Stimulated activated CD8-positive, alpha-beta memory T cell treated with anti-CD3 and anti-CD28 coated beads, Interleukin-2, amount 100 ng/mL, for 1 hour (primary cell): Measurements from ENCODE around the gene DISP2.
A peak's percentile ranks its signal among the peaks of the same experiment; 100 is the strongest.

Source experiments
- DNase-seq, 2 donors: peaks; one replicate each; pipeline ENCODE4 v3.0.0-alpha.2; 2020; ENCODE audit warnings: low read depth in 2 of 2

Gene DISP2

DNA sequence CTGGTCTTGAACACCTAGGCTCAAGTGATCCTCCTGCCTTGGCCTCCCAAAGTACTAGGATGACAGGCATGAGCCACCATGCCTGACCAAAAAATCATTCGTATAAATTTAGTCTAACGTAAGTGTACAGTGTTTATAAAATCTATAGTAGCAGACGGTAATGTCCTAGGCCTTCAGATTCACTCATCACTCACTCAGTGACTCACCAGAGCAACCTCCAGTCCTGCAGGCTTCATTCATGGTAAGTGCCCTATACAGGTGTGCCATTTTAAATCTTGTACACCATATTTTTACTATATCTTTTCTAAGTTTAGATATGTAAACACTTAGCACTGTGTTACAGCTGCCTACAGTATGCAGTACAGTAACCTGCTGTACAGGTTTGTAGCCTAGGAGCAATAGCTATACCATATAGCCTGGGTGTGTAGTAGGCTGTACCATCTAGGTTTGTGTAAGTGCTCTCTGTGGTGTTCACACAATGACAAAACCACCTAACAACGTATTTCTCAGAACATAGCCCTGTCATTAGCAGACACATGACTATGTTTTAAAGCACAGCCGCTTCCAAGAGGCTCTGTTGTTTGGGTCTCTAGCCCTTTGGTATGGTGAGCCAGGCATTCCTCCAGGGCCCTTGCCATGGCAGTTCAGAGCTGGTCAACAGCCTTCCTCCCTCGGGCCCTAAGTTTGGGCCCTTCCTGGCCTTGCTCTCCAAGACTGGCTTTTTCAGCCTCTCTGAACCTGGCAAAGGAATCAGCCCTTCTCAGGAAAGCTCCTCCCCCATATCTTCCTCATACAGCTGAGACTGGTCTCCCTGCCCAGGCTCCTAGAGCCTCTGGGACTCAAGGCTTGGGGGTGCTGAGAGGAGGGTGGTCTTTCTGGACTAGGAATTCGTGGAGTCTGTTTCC lies 15.4 kb upstream of the DISP2 start:
- no peak for DNase-seq

DNA sequence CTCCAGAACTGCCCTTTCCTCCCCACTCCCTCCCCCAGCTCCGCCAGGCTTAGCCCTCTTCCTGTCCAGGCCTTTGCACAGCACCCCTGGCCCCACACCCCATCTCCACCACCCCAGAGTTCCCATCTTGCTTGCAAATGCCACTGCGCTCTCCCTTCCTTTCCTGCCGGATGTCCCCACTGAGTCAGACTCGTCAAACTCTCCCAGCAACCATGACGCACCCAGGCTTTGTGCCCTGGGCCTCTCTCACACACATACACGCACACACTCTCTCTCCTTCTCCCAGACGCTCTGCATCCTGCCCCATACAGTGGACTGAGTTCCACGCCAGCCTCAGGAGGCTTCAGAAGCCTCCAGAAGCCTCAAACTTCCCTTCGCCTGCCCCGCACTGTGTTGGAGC lies 14.5 kb upstream of the DISP2 start:
- DNase-seq: no peak

- no peak for DNase-seq
Measured at GRCh38 chr15:40344217-40344616, 13.8 kb upstream of the DISP2 start.

GRCh38 chr15:40344631-40345120 lies 13.3 kb upstream of the DISP2 start:
- peak; percentile 36 to 45 for DNase-seq

- no peak for DNase-seq
Measured at GRCh38 chr15:40345225-40345866, 12.7 kb upstream of the DISP2 start.

DNA sequence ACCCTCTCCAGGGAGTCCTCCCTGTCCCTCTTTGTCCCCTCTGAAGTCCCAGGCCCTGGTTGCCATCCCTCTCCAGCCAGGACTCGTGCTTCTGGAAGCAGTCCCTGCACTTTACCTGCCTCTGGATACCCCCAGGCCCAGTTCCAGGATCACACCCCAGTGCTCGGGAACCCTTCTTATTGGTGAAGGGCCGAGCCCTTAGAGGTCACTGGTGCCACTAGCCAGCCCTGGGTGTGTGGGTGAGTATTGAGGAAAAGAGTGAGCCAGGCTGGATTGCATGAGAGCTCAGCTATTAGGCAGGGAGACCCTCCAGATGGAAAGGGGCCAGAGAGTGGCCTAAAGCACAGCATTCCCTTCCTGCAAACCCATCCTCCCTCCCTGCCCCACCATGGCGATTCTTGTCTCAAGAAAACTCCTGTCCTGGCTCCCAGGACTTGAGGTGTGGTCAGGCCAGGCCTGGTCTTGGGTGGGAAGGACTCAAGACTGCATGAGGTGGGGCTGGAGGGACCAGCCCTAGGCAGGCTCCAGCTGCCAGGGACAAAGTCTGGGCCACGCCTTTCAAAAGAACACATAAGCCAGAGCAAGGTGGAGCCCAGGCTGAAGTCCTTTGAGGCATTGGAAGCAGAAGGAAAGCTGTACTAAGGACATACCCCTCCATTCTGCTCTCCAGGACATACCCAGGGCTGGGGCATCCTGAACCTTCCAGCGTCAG lies 12.0 kb upstream of the DISP2 start:
- DNase-seq: no peak

GRCh38 chr15:40346579-40347558 lies 11.2 kb upstream of the DISP2 start:
- no peak for DNase-seq

DNA sequence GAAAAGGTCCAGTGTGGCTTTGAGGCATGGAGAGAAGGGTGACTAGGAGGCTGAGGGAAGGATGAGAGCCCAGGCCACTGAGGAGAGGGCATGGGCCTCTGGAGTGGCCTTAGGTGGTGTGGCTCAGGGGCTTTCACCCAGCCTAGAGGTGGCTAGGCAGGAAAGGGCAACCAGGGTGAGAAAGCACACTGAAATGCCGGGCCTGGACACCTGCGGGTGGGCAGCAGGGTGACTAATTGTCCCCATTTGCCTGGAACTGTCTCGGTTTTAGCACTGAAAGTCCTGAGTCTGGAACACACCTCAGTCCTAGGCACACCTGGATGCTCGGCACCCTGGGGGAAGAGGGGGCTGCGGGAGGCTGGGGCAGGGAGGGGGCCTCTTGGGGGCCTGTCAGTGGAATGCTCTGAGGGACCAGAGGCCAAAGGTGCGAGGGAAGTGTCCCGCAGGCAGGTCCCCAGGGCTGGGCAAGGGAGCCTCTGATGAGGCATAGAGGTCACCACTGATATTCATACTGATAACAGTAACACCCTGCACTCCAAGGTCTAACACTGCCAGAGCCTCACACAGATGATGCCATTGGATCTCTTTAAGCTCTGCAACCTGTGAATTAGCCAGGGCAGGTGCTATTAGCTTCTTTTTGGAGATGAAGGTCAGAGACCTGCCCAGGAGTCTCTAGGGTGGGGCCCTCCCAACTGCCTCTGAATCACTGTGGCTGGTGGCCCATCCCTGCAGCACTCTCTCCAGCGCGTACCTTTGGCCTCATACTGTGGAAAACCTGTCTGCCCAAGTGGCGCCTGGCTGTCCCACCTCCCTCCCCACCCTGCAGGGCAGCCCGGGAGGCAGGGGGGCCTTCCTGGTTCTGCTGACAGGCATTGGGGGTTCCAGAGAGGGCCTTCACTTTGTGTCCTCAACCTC lies 10.2 kb upstream of the DISP2 start:
- DNase-seq: no peak

DNA sequence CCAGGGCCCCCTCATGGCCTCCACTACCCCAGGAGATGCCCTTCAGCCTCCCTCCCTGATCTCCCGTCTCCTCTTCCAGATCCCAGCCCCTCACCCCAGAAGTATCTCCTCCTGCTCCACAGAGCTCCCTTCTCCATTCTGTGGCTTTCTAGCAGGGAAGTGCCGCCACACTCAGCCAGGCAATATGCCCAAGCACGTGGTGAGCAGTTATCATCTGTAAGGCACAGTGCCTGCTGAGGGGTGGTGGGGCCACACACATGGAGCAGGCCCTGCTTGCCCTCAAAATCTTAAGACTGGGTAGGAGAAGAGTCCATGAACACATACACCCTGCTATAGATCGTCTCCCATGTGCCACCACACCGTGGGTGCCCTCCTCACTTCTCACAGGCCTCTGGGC lies 9.5 kb upstream of the DISP2 start:
- DNase-seq: no peak

- DNase-seq: no peak
Measured at GRCh38 chr15:40349163-40349562, 8.9 kb upstream of the DISP2 start.

- DNase-seq: no peak
Measured at GRCh38 chr15:40352281-40352901, 5.6 kb upstream of the DISP2 start.

DNA sequence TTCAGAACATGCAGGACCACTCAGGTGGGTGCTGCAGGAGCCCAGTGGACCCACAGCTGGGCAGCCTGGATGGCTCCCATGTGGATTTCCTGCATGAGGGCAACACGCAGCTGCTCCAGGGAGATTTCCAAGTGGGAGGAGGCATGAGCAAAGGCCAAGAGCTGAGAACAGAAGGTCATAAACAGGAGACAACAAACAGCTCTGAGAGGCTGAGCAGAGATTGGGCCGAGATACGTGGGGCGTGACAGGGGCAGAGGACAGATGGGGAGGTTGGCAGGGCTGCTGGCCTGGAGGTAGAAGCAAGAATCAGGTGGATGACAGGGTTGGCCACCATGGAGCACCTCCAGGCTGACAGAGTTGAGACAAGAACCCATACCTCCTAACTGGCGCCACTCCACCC lies 4.3 kb upstream of the DISP2 start:
- no peak for DNase-seq

- DNase-seq: no peak
Measured at GRCh38 chr15:40354408-40355171, 3.4 kb upstream of the DISP2 start.

GRCh38 chr15:40355976-40356585 lies 1.9 kb upstream of the DISP2 start:
- DNase-seq: no peak

DNA sequence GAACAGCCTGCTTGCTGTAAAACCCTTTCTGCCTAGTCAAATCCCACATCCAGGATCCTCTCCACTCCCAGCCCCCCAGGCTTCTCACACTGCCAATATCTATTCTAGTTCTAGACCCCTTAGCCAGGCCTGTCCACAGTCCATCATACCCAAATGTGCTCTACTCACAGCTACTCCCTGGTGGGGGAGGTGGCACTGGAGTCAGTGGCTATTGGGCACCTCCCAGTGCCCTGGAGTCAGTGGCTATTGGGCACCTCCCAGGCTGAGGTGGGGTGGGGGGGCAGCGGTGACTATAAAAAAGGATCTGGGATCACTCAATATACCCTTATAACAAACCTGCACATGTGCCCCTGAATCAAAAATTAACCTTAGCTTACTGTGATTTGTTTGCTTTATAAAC lies 773 bp upstream of the DISP2 start:
- no peak for DNase-seq

- DNase-seq: peak in 1 of 2 donors; percentile 16
Measured at GRCh38 chr15:40358471-40359353, 693 bp downstream of the DISP2 start.

DNA sequence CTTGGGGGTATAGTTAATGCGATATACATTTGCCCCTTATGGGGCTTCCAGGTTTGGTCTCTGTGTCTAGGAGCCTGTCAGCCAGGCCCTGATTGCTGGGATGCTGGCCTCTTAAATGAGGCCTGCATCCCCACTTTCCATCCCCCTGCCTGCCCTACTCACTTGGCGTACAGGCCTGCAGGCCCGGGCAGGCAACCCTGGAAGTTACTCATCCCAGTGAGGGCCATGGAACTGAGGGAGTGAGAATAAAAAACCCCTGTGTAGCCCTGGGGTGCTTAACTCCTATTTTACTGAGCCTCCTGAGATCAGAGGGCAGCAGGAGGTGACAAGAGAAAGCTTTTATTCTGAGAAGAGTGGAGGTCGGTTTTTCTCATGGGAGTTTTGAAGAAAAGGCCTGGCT lies 2.0 kb downstream of the DISP2 start:
- no peak for DNase-seq
